Esophagus squamous epithelium (tissue), 4 donors: ENCODE results near the gene ASB2.

Experiments
- POLR2A ChIP-seq, 4 donors: fragments of 450-650 bp; IDR thresholded peaks; one replicate each; pipeline ENCODE4 v1.6.1; 2017; ENCODE audit warnings: antibody characterized with exemption in 4 of 4, mild to moderate bottlenecking in 4 of 4, moderate library complexity in 3 of 4
- TF ChIP-seq, protein P1 (sequence below), 6 experiments: fragments of 450-650 bp in 4 of 6; fragments of 200-600 bp in 2 of 6; sonication (generic) in 2 of 6; IDR thresholded peaks; one replicate each; pipeline ENCODE4 v1.5.1; 2016 to 2019; ENCODE audit warnings: antibody characterized with exemption in 6 of 6, mild to moderate bottlenecking in 4 of 6, moderate library complexity in 4 of 6

DNA sequence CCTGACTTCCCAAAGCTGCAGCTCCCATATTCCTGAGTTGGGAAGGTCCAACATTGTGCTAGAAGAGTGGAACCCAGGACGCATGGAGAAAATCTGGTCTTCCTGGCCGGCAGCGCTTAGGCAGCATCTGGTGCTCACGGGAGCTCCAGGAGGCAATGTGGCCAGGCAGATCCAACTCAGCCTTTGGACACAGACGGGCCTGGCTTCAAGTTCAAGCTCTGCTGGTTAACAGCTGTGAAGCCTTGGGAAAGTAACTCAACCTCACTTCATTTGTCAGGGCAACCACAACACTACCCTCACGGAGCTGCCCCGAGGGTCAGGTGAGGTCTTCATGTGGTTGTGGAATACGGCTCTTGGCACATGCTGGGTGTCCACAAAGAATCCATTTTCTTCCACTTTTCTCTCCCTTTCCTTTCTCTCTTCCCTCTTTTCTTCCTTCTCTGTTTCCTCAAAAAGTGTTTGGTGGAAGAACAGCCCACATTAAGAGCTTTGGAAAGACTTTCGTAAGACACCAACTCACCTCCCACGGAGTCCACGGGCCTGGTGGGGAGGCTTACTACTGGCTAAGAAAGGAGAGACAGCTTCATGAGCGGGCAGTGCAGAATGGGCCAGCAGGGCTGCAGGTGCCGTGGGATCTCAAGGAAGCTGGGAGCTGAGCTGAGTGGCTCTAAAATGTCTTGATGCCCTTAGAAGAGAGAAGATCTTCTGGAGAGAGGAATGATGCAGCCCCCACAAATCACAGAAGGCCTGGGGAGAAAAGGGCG, 51.6 kb downstream of the ASB2 start:
- TF ChIP-seq, protein P1, sequence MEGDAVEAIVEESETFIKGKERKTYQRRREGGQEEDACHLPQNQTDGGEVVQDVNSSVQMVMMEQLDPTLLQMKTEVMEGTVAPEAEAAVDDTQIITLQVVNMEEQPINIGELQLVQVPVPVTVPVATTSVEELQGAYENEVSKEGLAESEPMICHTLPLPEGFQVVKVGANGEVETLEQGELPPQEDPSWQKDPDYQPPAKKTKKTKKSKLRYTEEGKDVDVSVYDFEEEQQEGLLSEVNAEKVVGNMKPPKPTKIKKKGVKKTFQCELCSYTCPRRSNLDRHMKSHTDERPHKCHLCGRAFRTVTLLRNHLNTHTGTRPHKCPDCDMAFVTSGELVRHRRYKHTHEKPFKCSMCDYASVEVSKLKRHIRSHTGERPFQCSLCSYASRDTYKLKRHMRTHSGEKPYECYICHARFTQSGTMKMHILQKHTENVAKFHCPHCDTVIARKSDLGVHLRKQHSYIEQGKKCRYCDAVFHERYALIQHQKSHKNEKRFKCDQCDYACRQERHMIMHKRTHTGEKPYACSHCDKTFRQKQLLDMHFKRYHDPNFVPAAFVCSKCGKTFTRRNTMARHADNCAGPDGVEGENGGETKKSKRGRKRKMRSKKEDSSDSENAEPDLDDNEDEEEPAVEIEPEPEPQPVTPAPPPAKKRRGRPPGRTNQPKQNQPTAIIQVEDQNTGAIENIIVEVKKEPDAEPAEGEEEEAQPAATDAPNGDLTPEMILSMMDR (IDR thresholded peaks at IDR 0.05), result no peak
- TF ChIP-seq POLR2A (IDR thresholded peaks at IDR 0.05), result no peak
